Liver (tissue), 9 donors: Measurements from ENCODE around the gene TRPM8. TPM values are rescaled to one million over a fixed set of nuclear protein-coding genes. Genes with fewer than 3 reads are reported as not detected.

ENCODE experiments used
- DNase-seq: peaks from one replicate; pipeline ENCODE4 v3.0.0-alpha.2; 2017; ENCODE audit warnings: low spot score
- H3K27ac ChIP-seq, 2 donors: one replicate each; pipeline ENCODE4 v1.7.0; 2013; ENCODE audit warnings: inconsistent platforms in 2 of 2, low read length in 2 of 2, control low read depth in 1 of 2, low read depth in 1 of 2, mild to moderate bottlenecking in 1 of 2
- H3K27me3 ChIP-seq, 4 donors: one replicate each; pipeline versions ENCODE4 v1.6.1 to v1.7.0; 2013; ENCODE audit warnings: low read length in 3 of 4, inconsistent platforms in 1 of 4, mild to moderate bottlenecking in 1 of 4, moderate library complexity in 1 of 4; ENCODE audit not compliant: control insufficient read depth in 4 of 4, insufficient read depth in 4 of 4
- H3K36me3 ChIP-seq, 4 donors: one replicate each; pipeline versions ENCODE4 v1.6.1 to v1.7.0; 2013; ENCODE audit warnings: low read length in 3 of 4, mild to moderate bottlenecking in 3 of 4, low read depth in 1 of 4, moderate library complexity in 1 of 4; ENCODE audit not compliant: control insufficient read depth in 4 of 4, insufficient read depth in 3 of 4
- H3K4me1 ChIP-seq, 4 donors: one replicate each; pipeline versions ENCODE4 v1.6.1 to v1.7.0; 2013; ENCODE audit warnings: low read length in 3 of 4, mild to moderate bottlenecking in 3 of 4, moderate library complexity in 1 of 4; ENCODE audit not compliant: control insufficient read depth in 4 of 4, insufficient read depth in 4 of 4
- H3K4me3 ChIP-seq, 3 donors: one replicate each; pipeline versions ENCODE4 v1.6.1 to v1.7.0; 2013; ENCODE audit warnings: low read length in 3 of 3, control low read depth in 1 of 3, low read depth in 1 of 3, mild to moderate bottlenecking in 1 of 3
- H3K9ac ChIP-seq, 2 donors: one replicate each; pipeline ENCODE4 v1.7.0; 2013; ENCODE audit warnings: low read length in 2 of 2, mild to moderate bottlenecking in 2 of 2, moderate library complexity in 2 of 2, control low read depth in 1 of 2, low read depth in 1 of 2
- H3K9me3 ChIP-seq, 4 donors: one replicate each; pipeline versions ENCODE4 v1.6.1 to v1.7.0; 2013; ENCODE audit warnings: low read length in 3 of 4; ENCODE audit not compliant: control insufficient read depth in 4 of 4
- CTCF ChIP-seq: fragments of 150-350 bp; IDR thresholded peaks from 2 replicates; pipeline ENCODE4 v1.5.1; 2017; ENCODE audit warnings: improper control_type of control experiment, low read depth, low read length; ENCODE audit not compliant: missing input control
- EGR1 ChIP-seq, 2 donors: IDR thresholded peaks; 2 replicates each; pipeline ENCODE4 v1.6.1; 2016 to 2018; ENCODE audit warnings: antibody characterized with exemption in 2 of 2, low read depth in 2 of 2
- FOXA1 ChIP-seq: IDR thresholded peaks from 2 replicates; pipeline ENCODE4 v1.6.1; 2016; ENCODE audit warnings: antibody characterized with exemption
- FOXA2 ChIP-seq: IDR thresholded peaks from 2 replicates; pipeline ENCODE4 v1.6.1; 2016; ENCODE audit warnings: antibody characterized with exemption
- GABPA ChIP-seq, 2 donors: IDR thresholded peaks in 1 of 2; conservative IDR thresholded peaks in 1 of 2; 2 replicates each; pipeline ENCODE4 v1.6.1; 2016; ENCODE audit warnings: antibody characterized with exemption in 2 of 2, mild to moderate bottlenecking in 1 of 2, moderate library complexity in 1 of 2
- HNF4A ChIP-seq, 2 donors: conservative IDR thresholded peaks; 2 replicates each; pipeline ENCODE4 v1.6.1; 2016; ENCODE audit warnings: antibody characterized with exemption in 2 of 2, mild to moderate bottlenecking in 2 of 2
- HNF4G ChIP-seq: IDR thresholded peaks from 2 replicates; pipeline ENCODE4 v1.6.1; 2016; ENCODE audit warnings: antibody characterized with exemption
- JUND ChIP-seq, 2 donors: IDR thresholded peaks; 2 replicates each; pipeline ENCODE4 v1.6.1; 2016; ENCODE audit warnings: antibody characterized with exemption in 2 of 2
- NR2F2 ChIP-seq: IDR thresholded peaks from 2 replicates; pipeline ENCODE4 v1.6.1; 2016; ENCODE audit warnings: antibody characterized with exemption
- RAD21 ChIP-seq, 2 donors: IDR thresholded peaks; 2 replicates each; pipeline ENCODE4 v1.6.1; 2016; ENCODE audit warnings: antibody characterized with exemption in 2 of 2, mild to moderate bottlenecking in 2 of 2
- REST ChIP-seq: IDR thresholded peaks from 2 replicates; pipeline ENCODE4 v1.6.1; 2016; ENCODE audit warnings: antibody characterized with exemption, mild to moderate bottlenecking
- RXRA ChIP-seq, 2 donors: IDR thresholded peaks; 2 replicates each; pipeline ENCODE4 v1.6.1; 2017 to 2018; ENCODE audit warnings: antibody characterized with exemption in 2 of 2, mild to moderate bottlenecking in 1 of 2
- SP1 ChIP-seq: IDR thresholded peaks from 2 replicates; pipeline ENCODE4 v1.6.1; 2018; ENCODE audit warnings: antibody characterized with exemption, mild to moderate bottlenecking
- TAF1 ChIP-seq: conservative IDR thresholded peaks from 2 replicates; pipeline ENCODE4 v1.6.1; 2016; ENCODE audit warnings: antibody characterized with exemption, mild to moderate bottlenecking
- YY1 ChIP-seq: IDR thresholded peaks from 2 replicates; pipeline ENCODE4 v1.6.1; 2016; ENCODE audit warnings: antibody characterized with exemption, mild to moderate bottlenecking
- ZBTB33 ChIP-seq: IDR thresholded peaks from 2 replicates; pipeline ENCODE4 v1.6.1; 2016; ENCODE audit warnings: antibody characterized with exemption
- WGBS: extraction: QIAGEN DNeasy Blood & Tissue Kit; methylation state at CpG from one replicate; pipeline ENCODE4 v1.1.7; 2013; 5-methylcytosine and 5-hydroxymethylcytosine counted together
- polyA plus RNA-seq, 2 donors: library from polyadenylated mRNA; stranded (reverse) in 1 of 2; unstranded in 1 of 2; fragments of 200-250 nt in 1 of 2; fragments of >200 nt in 1 of 2; fragmentation: Nextera tagmentation in 1 of 2; extraction: Ambion mirVana in 1 of 2; gene quantifications; one replicate each; pipeline versions ENCODE4 v1.2.1 to v1.2.3, GENCODE V29; 2013 to 2015
- total RNA-seq, 2 donors: library from RNA; depleted of rRNA; stranded (reverse); fragments of >200 nt; gene quantifications; one replicate each; pipeline ENCODE4 v1.2.3, GENCODE V29; 2014
- TF ChIP-seq, protein P1 (sequence below): IDR thresholded peaks from 2 replicates; pipeline ENCODE4 v1.6.1; 2016; ENCODE audit warnings: antibody characterized with exemption
- TF ChIP-seq, protein P2 (sequence below): IDR thresholded peaks from 2 replicates; pipeline ENCODE4 v1.6.1; 2016; ENCODE audit warnings: antibody characterized with exemption
- donor health status: healthy.
- donor health status: healthy.
- donor health status: healthy.
- donor health status: healthy.
- donor health status: healthy.

TRPM8 gene
- total and polyA plus RNA-seq, 4 donors: 1.1 to 79.2 (median 33.2) TPM

DNA sequence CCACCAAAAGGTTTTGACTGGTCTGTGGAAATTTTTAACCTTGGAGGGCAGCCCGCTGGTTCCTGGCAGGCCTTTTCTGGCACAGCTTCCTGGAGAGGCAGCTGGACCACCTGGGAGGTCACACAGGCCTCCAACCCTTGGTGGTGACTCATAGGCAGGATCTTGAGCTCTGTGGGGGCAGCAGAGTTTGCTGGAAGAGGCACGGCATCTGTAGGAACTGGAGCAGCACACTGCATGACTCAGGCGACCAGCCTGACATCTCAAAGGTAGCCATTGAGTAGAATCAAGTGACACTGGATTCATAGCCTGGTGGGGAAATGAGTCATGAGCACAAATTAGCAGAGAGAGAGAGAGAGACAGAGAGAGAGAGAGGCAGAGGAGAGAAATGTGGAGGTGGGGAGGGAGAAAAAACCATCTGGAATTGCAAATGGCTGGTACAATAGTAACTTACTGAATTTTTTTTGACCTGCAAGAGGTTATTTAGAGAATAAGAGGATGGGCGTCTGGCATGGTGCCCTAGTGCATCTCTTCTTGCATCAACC, 57.4 kb downstream of the TRPM8 start:
- no peaks in the 10 kb centered on the region for H3K27me3 ChIP-seq
- TF ChIP-seq RAD21 (IDR thresholded peaks at IDR 0.05) (peak in 1 of 2 donors; percentile 22), REST (peak; percentile 37), NR2F2 (peak; percentile 88), YY1 (peak; percentile 58), JUND (IDR thresholded peaks at IDR 0.05) (peak; percentile 94 to 95), HNF4G (no peak), FOXA2 (no peak), HNF4A (conservative IDR thresholded peaks at IDR 0.05) (peak; percentile 46 to 65), GABPA (IDR thresholded peaks at IDR 0.05 in 1 of 2, conservative IDR thresholded peaks at IDR 0.05 in 1 of 2) (no peak), RXRA (IDR thresholded peaks at IDR 0.05) (peak; percentile 71 to 84), CTCF (no peak), ZBTB33 (peak; percentile 42), SP1 (peak; percentile 33), FOXA1 (no peak), TAF1 (no peak), EGR1 (IDR thresholded peaks at IDR 0.05; ENCODE audit: low read depth in 2 of 2) (peak; percentile 10 to 42)
- TF ChIP-seq, protein P1, sequence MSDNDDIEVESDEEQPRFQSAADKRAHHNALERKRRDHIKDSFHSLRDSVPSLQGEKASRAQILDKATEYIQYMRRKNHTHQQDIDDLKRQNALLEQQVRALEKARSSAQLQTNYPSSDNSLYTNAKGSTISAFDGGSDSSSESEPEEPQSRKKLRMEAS: peak; percentile 60
- TF ChIP-seq, protein P2, sequence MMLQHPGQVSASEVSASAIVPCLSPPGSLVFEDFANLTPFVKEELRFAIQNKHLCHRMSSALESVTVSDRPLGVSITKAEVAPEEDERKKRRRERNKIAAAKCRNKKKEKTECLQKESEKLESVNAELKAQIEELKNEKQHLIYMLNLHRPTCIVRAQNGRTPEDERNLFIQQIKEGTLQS: peak; percentile 74
- H3K27ac ChIP-seq: peak overlapping the region; percentile 80 to 95
- no peak for DNase-seq
- WGBS: 45% methylated on average over 4 of the region's 4 CpGs
- H3K9ac ChIP-seq: no peak overlapping the region
- H3K4me3 ChIP-seq: no peak overlapping the region
- H3K4me1 ChIP-seq: peaks cover 5 to 54% (median 32%) of the 10 kb centered on the region in 4 donors
- H3K9me3 ChIP-seq: no peaks in the 10 kb centered on the region
- no peaks in the 10 kb centered on the region for H3K36me3 ChIP-seq
